ENCODE results near the gene AQP7.
"Not testable (repeated sequence)": the region's sequence is repeated elsewhere in the genome, so short reads cannot be mapped to it uniquely, and the experiment has no call there.

Gene AQP7

DNA sequence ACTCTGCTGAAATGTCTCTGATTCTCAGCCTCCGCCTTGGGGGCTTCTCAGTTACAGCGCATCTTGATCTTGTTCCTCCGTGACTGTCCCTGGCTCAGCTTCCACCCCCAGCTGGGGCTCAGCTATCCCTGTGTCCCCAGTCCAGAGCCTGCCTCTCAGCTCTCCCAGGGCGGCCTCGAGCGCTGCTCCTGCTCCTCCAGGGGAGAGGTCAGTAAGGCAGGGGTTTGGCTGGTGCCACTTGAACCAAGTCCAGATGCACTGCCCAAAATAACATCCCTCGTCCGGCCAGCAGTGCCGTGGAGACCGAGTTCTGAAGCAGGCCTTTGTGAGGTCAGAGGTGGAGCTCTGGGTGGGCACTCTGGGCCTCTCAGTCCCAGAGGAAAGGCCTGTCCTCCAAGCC, at the start of gene AQP7:
Gene AQP7 (minus strand): TSS at position 198 of the 400 bp plus-strand sequence. CDS start 1,306 bp downstream, outside the sequence.
- DNase-seq, result not testable (repeated sequence)

- no peak for DNase-seq
Measured at GRCh38 chr9:33450621-33451146, 48.3 kb upstream of the AQP7 start.

DNA sequence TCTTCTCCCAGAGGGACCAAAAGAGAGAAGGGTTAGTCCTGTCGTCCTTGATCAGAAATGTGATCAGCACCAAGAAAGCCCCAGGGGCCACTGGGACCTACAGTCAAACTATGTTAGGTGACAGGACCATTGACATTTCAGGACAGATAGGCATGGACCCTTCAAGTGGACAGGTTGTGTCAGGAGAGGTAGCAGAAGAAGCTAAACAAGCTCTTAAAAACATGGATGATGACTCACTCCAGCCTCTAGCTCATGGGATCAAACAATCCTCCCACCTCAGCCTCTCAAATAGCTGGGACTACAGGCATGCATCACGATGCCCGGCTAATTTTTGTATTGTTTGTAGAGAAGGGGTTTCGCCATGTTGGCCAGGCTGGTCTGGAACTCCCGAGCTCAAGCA, 47.3 kb upstream of the AQP7 start:
- DNase-seq, result no peak

- no peak for DNase-seq
Measured at GRCh38 chr9:33447799-33448553, 45.6 kb upstream of the AQP7 start.

GRCh38 chr9:33446946-33447798, 44.8 kb upstream of the AQP7 start, which contains the start of gene AQP3:
TSS of gene AQP3 (minus strand) at chr9:33447593. CDS start at chr9:33447530, 63 bp downstream.
- DNase-seq, result no peak

DNA sequence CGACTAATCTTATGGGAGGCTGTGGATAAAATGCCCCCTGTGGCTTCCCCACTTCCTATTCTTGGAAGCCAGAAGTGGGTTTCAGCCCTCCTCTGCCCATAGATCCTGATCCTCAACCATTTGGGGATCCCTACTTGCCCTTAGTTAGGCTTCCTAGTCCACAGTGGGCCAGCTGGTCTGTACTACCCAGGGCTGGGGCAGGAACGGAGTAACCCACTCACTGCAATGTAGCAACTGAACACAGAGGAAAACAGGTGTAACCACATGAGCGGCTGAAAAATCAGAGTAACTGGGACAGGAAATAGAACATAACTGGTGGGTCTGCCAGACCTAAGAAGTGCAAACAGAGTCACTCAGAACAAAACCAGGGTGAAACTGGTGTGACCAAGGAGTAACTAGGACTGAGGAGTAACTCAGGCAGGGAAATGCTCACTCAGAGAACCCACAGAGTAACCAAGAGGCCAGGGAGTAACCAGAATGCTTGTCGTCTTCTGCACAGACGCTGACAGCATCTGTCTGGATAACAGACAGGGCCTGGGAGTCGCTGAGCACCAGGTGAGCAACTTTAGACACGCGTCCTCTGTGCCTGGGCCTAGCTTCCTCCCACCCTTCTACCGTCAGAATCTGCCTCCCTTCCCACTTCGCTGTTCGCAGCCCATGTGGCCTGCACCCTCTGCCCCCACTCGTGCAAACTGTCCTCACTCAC, 44.0 kb upstream of the AQP7 start:
- no peak for DNase-seq

DNA sequence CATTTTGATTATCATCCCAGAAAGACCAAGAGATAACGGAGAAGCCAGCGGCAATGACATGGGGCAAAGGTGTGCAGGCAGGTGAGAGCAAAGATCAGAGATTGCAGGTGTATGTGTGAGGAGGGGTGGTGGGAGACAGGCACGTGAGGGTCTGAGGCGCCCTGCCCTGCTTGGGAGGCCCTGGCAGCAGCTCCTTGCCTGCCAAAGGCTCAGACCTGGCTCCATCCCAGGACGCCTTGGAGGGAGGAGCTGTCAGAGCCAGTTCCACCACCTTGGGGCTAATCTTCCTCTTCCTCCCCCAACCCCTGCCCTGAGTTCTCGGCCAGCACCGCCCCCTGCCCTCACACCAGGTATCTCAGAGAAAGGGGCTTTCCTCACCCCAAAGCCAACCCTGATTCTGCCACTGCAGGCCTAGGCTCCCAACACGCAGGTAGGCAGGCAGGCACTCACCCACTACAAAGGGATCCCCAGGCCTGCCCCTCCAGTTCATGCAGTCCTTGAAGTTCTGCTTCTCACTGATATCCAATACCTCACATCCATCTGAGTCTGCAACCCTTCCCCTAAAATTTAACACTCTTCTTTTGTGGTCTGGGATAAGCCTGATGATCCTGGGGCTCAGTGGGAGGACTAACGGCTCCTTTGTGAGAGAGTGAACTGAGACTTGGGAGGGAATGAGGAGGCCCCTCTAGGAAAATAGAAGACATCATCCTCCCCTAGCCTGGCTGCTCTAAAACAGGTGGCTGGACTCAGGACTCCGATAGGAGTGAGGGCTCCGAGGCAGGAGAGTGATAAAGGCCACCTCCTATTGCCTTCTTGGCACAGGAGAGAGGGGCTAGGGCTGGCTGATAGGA, 43.2 kb upstream of the AQP7 start:
- no peak for DNase-seq

DNA sequence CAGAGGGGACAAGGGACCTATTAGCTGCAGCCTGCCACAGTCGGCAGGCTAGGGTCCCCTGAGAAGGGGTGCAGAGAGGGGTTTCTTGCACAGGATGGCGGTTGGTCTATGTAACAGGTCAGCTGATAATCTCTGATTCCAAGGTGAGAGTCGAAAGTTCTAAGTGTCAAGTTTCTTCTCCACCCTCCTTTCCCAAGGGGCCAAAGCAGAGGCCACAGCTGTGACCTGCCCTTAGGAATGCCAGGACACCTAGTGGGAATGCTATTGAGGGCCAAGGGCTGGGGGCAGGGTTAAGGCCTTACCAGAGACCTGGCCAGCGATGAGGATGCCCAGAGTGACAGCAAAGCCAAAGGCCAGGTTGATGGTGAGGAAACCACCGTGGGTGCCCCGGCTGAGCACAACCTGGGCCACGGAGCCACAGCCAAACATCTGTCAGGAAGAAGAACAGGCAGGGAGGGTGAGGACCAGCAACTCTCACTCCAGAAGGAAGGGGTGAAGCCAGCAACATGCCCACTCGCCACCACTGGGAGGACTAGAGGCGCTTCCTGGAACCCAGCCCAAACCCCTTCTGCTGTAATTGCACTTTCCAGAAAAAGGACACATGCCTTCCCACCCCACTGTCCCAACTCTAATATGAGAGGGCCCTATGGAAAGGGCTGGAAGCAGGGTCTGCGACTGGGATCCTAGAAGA, 41.2 kb upstream of the AQP7 start:
- no peak for DNase-seq

DNA sequence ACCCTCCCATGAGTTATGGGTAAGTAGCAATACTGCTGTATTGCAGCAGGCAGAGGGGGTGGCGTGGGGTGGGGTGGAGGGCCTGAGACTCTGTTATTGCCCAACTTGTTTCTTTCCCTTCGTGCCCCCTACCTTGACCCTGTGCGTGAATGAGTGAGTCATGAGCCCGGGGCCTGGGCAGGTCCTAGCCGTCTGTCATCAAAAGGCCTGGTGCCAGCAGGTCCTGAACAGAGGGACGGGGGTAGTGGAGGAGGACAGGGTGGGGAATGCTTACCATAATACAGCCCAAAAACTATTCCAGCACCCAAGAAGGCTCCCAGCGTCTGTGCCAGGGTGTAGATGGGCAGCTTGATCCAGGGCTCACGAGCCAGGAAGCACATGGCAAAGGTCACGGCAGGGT, 40.7 kb upstream of the AQP7 start:
- no peak for DNase-seq

GRCh38 chr9:33442125-33442524, 39.8 kb upstream of the AQP7 start:
- no peak for DNase-seq

- no peak for DNase-seq
Measured at GRCh38 chr9:33440609-33441008, 38.2 kb upstream of the AQP7 start.

GRCh38 chr9:33440204-33440603, 37.8 kb upstream of the AQP7 start:
- DNase-seq, result no peak

GRCh38 chr9:33439731-33440130, 37.4 kb upstream of the AQP7 start:
- DNase-seq, result no peak

GRCh38 chr9:33438926-33439680, 36.7 kb upstream of the AQP7 start:
- no peak for DNase-seq

- DNase-seq, result no peak
Measured at GRCh38 chr9:33437898-33438297, 35.5 kb upstream of the AQP7 start.

DNA sequence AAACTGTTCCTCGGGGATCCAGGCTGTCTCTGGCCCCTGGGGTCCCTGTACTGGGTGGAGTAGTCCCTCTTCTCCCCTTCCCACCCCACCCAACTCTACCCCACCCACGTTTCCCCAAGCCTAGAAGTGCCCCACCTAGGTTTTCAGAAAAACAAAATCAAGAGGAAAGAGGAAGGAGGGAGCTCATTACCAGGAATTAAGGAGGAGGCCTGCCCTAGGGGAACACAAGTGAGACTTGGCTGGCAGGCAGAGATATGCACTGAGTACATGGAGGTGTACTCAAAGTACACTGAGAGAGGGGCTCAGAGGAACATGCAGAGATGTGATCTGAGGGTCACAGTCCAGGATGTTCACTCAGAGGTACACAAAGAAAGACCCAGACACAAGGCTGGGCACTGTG, 34.8 kb upstream of the AQP7 start:
- no peak for DNase-seq

DNA sequence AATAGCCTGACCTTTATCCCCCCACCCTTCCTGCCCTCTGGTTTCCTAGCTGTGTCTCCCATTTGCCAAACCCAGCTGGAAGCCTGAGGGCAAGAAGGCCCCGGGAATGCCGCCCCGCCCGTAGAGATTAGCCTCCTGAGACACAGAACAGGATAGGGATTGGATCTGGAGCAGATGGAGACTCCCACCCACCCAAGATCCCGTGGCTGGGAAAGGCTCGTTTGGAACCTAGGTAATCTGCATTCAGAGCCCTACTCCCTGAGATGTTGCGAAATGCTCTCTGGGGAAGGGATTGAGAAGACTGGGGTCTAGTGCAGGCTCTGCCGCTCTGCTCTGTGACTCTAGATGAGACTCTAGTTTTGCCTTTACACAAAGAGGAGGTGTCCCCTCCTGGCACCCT, 34.1 kb upstream of the AQP7 start:
- DNase-seq, result no peak

GRCh38 chr9:33435821-33436277, 33.5 kb upstream of the AQP7 start:
- DNase-seq, result no peak

- no peak for DNase-seq
Measured at GRCh38 chr9:33434317-33435105, 32.1 kb upstream of the AQP7 start.

- no peak for DNase-seq
Measured at GRCh38 chr9:33433871-33434270, 31.5 kb upstream of the AQP7 start.

Measured in NCI-H187 treated with DMSO at 0.1 percent for 48 hours (cell line).